Chondrocyte (in vitro differentiated cells): ENCODE measurements around the gene EDC4. TPM values are rescaled to one million over a fixed set of nuclear protein-coding genes. Genes with fewer than 3 reads are reported as not detected.

Source experiments
- DNase-seq: peaks from one replicate; pipeline ENCODE4 v3.0.0; 2021; ENCODE audit warnings: mixed read lengths, low spot score
- H3K27ac Mint-ChIP-seq: one replicate; pipeline ENCODE4 v1.8.0; 2021; ENCODE audit warnings: mild to moderate bottlenecking, moderate library complexity, mixed read lengths; ENCODE audit not compliant: unreplicated experiment
- H3K27me3 Mint-ChIP-seq: 2 replicates; pipeline ENCODE4 v1.8.0; 2021; ENCODE audit warnings: low read depth, mixed read lengths
- H3K36me3 Mint-ChIP-seq: 2 replicates; pipeline ENCODE4 v1.8.0; 2021; ENCODE audit warnings: low read depth, mixed read lengths
- H3K4me1 Mint-ChIP-seq: 2 replicates; pipeline ENCODE4 v1.8.0; 2021; ENCODE audit warnings: low read depth, mild to moderate bottlenecking, mixed read lengths
- H3K4me3 Mint-ChIP-seq: one replicate; pipeline ENCODE4 v1.8.0; 2021; ENCODE audit warnings: mild to moderate bottlenecking, moderate library complexity, mixed read lengths; ENCODE audit not compliant: unreplicated experiment
- H3K9me3 Mint-ChIP-seq: 2 replicates; pipeline ENCODE4 v1.8.0; 2021; ENCODE audit warnings: low read depth, mixed read lengths
- CTCF ChIP-seq: fragments of 200-600 bp; sonication (generic); IDR thresholded peaks from 2 replicates; pipeline ENCODE4 v1.5.0; 2021; ENCODE audit warnings: antibody characterized with exemption, mild to moderate bottlenecking, moderate library complexity
- total RNA-seq: library from RNA; stranded (reverse); gene quantifications from 3 replicates; pipeline ENCODE4 v1.2.1, GENCODE V29; 2021

EDC4 gene
- total RNA-seq, 1 donor from 2014 or later = 67.9 TPM

GRCh38 chr16:67924140-67924906, 51.5 kb downstream of the EDC4 start:
- no peak overlapping the region for H3K27ac Mint-ChIP-seq
- no peak overlapping the region for H3K4me3 Mint-ChIP-seq
- peaks cover 3% of the 10 kb centered on the region for H3K36me3 Mint-ChIP-seq
- H3K27me3 Mint-ChIP-seq = no peaks in the 10 kb centered on the region
- H3K9me3 Mint-ChIP-seq = no peaks in the 10 kb centered on the region
- peaks cover 17% of the 10 kb centered on the region for H3K4me1 Mint-ChIP-seq
- no peak for TF ChIP-seq CTCF
- DNase-seq = no peak

GRCh38 chr16:67926181-67926750, 53.4 kb downstream of the EDC4 start:
- H3K4me3 Mint-ChIP-seq = no peak overlapping the region
- H3K27ac Mint-ChIP-seq = peak overlapping the region; percentile 29
- H3K36me3 Mint-ChIP-seq = peaks cover 3% of the 10 kb centered on the region
- no peaks in the 10 kb centered on the region for H3K27me3 Mint-ChIP-seq
- no peaks in the 10 kb centered on the region for H3K9me3 Mint-ChIP-seq
- no peak for DNase-seq
- H3K4me1 Mint-ChIP-seq = peaks cover 17% of the 10 kb centered on the region
- TF ChIP-seq CTCF = peak; percentile 36

GRCh38 chr16:67927131-67927941, 54.5 kb downstream of the EDC4 start:
- TF ChIP-seq CTCF = no peak
- Mint-ChIP-seq H3K36me3 (peaks cover 1% of the 10 kb centered on the region), H3K27ac (no peak overlapping the region), H3K4me1 (peaks cover 12% of the 10 kb centered on the region), H3K9me3 (no peaks in the 10 kb centered on the region), H3K27me3 (no peaks in the 10 kb centered on the region), H3K4me3 (no peak overlapping the region)
- DNase-seq = peak; percentile 84

GRCh38 chr16:67928147-67928546, 55.3 kb downstream of the EDC4 start:
- H3K9me3 Mint-ChIP-seq = no peaks in the 10 kb centered on the region
- DNase-seq = no peak
- no peaks in the 10 kb centered on the region for H3K27me3 Mint-ChIP-seq
- H3K36me3 Mint-ChIP-seq = peaks cover 1% of the 10 kb centered on the region
- peaks cover 12% of the 10 kb centered on the region for H3K4me1 Mint-ChIP-seq
- TF ChIP-seq CTCF = no peak
- no peak overlapping the region for H3K4me3 Mint-ChIP-seq
- H3K27ac Mint-ChIP-seq = no peak overlapping the region
